HepG2 (cell line): ENCODE measurements around the gene PPFIA2. TPM values are rescaled to one million over a fixed set of nuclear protein-coding genes. Genes with fewer than 3 reads are reported as not detected.

ENCODE experiments used
- ATAC-seq: fragments of 200-7000 bp; cut with Tn5 transposase; 3 replicates; pipeline ENCODE4 v1.9.1; 2020; ENCODE audit warnings: mild to moderate bottlenecking, moderate library complexity
- BruUV-seq: library from RNA; stranded (reverse); fragments of 400-500 nt; replicated peaks from 2 replicates; lab custom pipeline; 2021; lab: Mats Ljungman, UMichigan
- CTCF ChIA-PET: fragments of 300-600 bp; formaldehyde crosslinking; extraction: SDS; loops from one replicate; lab custom pipeline; 2021; ENCODE audit warnings: low total read pairs, inconsistent platforms, low intra/inter-chr PET ratio; lab: Yijun Ruan, JAX
- POLR2A ChIA-PET: fragments of 350-600 bp; sonication (Branson Sonifier 250); formaldehyde crosslinking; loops from one replicate; lab custom pipeline; 2020; ENCODE audit warnings: antibody characterized with exemption, inconsistent platforms; lab: Yijun Ruan, JAX
- DNase-seq: peaks from one replicate; pipeline ENCODE4 v3.0.0-alpha.2; 2015; ENCODE audit warnings: low spot score
- FAIRE-seq: peaks from 3 replicates; lab custom pipeline; 2011; peaks lifted over from hg19 to GRCh38; lab: Jason Lieb, UNC
- H2AFZ ChIP-seq: one replicate; pipeline ENCODE4 v1.6.1; 2011; ENCODE audit warnings: low read length, inconsistent platforms
- H3K27ac ChIP-seq: fragments of 300-600 bp; 3 replicates; pipeline ENCODE4 v1.8.0; 2011; ENCODE audit warnings: mixed run types, mild to moderate bottlenecking, mixed read lengths, low read length, inconsistent platforms; ENCODE audit not compliant: insufficient read depth; ENCODE audit errors: extremely low read length
- H3K27me3 ChIP-seq, 2 experiments: fragments of 200-600 bp in 1 of 2; 2 replicates in 1 of 2; 3 replicates in 1 of 2; pipeline versions ENCODE4 v1.6.0 to v1.8.0; 2011; ENCODE audit warnings: low read length in 2 of 2, mild to moderate bottlenecking in 2 of 2, moderate library complexity in 2 of 2, inconsistent platforms in 1 of 2; ENCODE audit not compliant: insufficient read depth in 2 of 2, control insufficient read depth in 1 of 2
- H3K36me3 ChIP-seq, 2 experiments: fragments of 200-600 bp in 1 of 2; replicated peaks in 1 of 2; 2 replicates in 1 of 2; 3 replicates in 1 of 2; pipeline versions ENCODE4 v1.5.1 to v1.8.0; 2011; ENCODE audit warnings: low read length in 2 of 2, inconsistent platforms in 1 of 2; ENCODE audit not compliant: insufficient read depth in 2 of 2, control insufficient read depth in 1 of 2
- H3K4me1 ChIP-seq: 2 replicates; pipeline ENCODE4 v1.5.1; 2012; ENCODE audit warnings: low read length, inconsistent platforms; ENCODE audit not compliant: insufficient read depth
- H3K4me2 ChIP-seq: 2 replicates; pipeline ENCODE4 v1.6.0; 2011; ENCODE audit warnings: low read depth, low read length, inconsistent platforms
- H3K4me3 ChIP-seq, 3 experiments: fragments of 200-600 bp in 1 of 3; sonication (generic), shearing (Covaris generic) in 1 of 3; replicated peaks in 1 of 3; 2 replicates each; pipeline ENCODE4 v1.5.1; 2011 to 2016; ENCODE audit warnings: low read length in 3 of 3, inconsistent platforms in 2 of 3, low read depth in 2 of 3, mild to moderate bottlenecking in 2 of 3, control low read depth in 1 of 3, mixed read lengths in 1 of 3; ENCODE audit not compliant: insufficient read depth in 1 of 3
- H3K79me2 ChIP-seq: one replicate; pipeline ENCODE4 v1.6.1; 2011; ENCODE audit warnings: low read length, inconsistent platforms; ENCODE audit not compliant: insufficient read depth
- H3K9ac ChIP-seq: 2 replicates; pipeline ENCODE4 v1.6.0; 2011; ENCODE audit warnings: mild to moderate bottlenecking, low read depth, low read length, inconsistent platforms; ENCODE audit not compliant: insufficient read depth
- H3K9me3 ChIP-seq: 2 replicates; pipeline ENCODE4 v1.5.1; 2012; ENCODE audit warnings: mild to moderate bottlenecking, low read length
- H4K20me1 ChIP-seq: 2 replicates; pipeline ENCODE4 v1.6.0; 2011; ENCODE audit warnings: inconsistent platforms, mild to moderate bottlenecking, low read length, moderate library complexity; ENCODE audit not compliant: insufficient read depth
- CREB1 ChIP-seq, 2 experiments: fragments of 450-650 bp in 1 of 2; IDR thresholded peaks; 2 replicates each; pipeline ENCODE4 v1.6.1; 2016 to 2017; ENCODE audit warnings: control low read depth in 1 of 2, mild to moderate bottlenecking in 1 of 2, missing compliant biosample characterization in 1 of 2, missing genetic modification characterization in 1 of 2
- FOSL2 ChIP-seq: sonication (generic); formaldehyde crosslinking; IDR thresholded peaks from 2 replicates; pipeline ENCODE4 v1.4.0; 2020; ENCODE audit warnings: missing genetic modification reagents
- HDAC6 ChIP-seq: fragments of 200-600 bp; sonication (generic); IDR thresholded peaks from 2 replicates; pipeline ENCODE4 v1.7.0; 2017; ENCODE audit warnings: mild to moderate bottlenecking, antibody characterized with exemption, low read length, low read depth
- MIXL1 ChIP-seq: IDR thresholded peaks from 2 replicates; pipeline ENCODE4 v1.6.1; 2016
- RFX5 ChIP-seq: IDR thresholded peaks from 2 replicates; pipeline ENCODE4 v1.6.1; 2011; ENCODE audit warnings: low read depth, low read length, improper control_type of control experiment
- SUZ12 ChIP-seq: fragments of 150-350 bp; IDR thresholded peaks from 2 replicates; pipeline ENCODE4 v1.6.1; 2014; ENCODE audit warnings: low read depth, low read length
- ZNF629 ChIP-seq: sonication (generic); formaldehyde crosslinking; conservative IDR thresholded peaks from 2 replicates; pipeline ENCODE4 v1.5.0; 2020; ENCODE audit warnings: missing genetic modification reagents
- ZNF713 ChIP-seq: sonication (generic); formaldehyde crosslinking; IDR thresholded peaks from 2 replicates; pipeline ENCODE4 v1.4.0; 2020; ENCODE audit warnings: mild to moderate bottlenecking, missing genetic modification reagents
- ZNF75D ChIP-seq: sonication (generic); formaldehyde crosslinking; IDR thresholded peaks from 2 replicates; pipeline ENCODE4 v1.8.1; 2023; ENCODE audit warnings: missing genetic modification reagents, mild to moderate bottlenecking, borderline replicate concordance
- WGBS: methylation state at CpG from one replicate; pipeline ENCODE4 v1.1.6; 2017; ENCODE audit warnings: low lambda C conversion rate; 5-methylcytosine and 5-hydroxymethylcytosine counted together
- in situ Hi-C: cut with HindIII; loops from 2 replicates; pipeline ENCODE4 v1.10.0; 2017; ENCODE audit warnings: low pct_unique_long_range_greater_than_20kb; ENCODE audit not compliant: extremely low pct_ligation_motif_present
- intact Hi-C: fragments of 100-400 bp; cut with micrococcal nuclease; formaldehyde crosslinking; loops from one replicate; pipeline ENCODE4 v1.10.0; 2022; ENCODE audit not compliant: unreplicated experiment
- polyA plus RNA-seq, 8 experiments: library from polyadenylated mRNA; depleted of rRNA in 3 of 8; stranded (reverse) in 7 of 8; unstranded in 1 of 8; fragments of >200 nt; fragmentation: Illumina TruSeq in 4 of 8; extraction: Trizol in 4 of 8; gene quantifications; 2 replicates each; pipeline versions ENCODE4 v1.2.1 to v1.2.3, GENCODE V29; 2011 to 2016; ENCODE audit warnings: low read depth in 4 of 8, missing spikeins in 1 of 8, mixed read lengths in 1 of 8; ENCODE audit not compliant: insufficient read depth in 1 of 8
- total RNA-seq, 5 experiments: library from RNA; depleted of rRNA; stranded (reverse); fragments of >200 nt; fragmentation: Illumina TruSeq; extraction: Trizol; gene quantifications; 2 replicates each; pipeline ENCODE4 v1.2.3, GENCODE V29; 2016; ENCODE audit warnings: low read depth in 1 of 5
- TF ChIP-seq, protein P1 (sequence below): sonication (generic); formaldehyde crosslinking; IDR thresholded peaks from 2 replicates; pipeline ENCODE4 v1.8.1; 2023; ENCODE audit warnings: mild to moderate bottlenecking, moderate library complexity, missing genetic modification reagents
- TF ChIP-seq, protein P2 (sequence below): IDR thresholded peaks from 2 replicates; pipeline ENCODE4 v1.6.1; 2016; ENCODE audit warnings: missing compliant biosample characterization, missing genetic modification reagents, borderline replicate concordance
- TF ChIP-seq, protein P3 (sequence below): sonication (generic); formaldehyde crosslinking; IDR thresholded peaks from 2 replicates; pipeline ENCODE4 v1.4.0; 2020; ENCODE audit warnings: mild to moderate bottlenecking, missing genetic modification reagents

The PPFIA2 gene
- total and polyA plus RNA-seq, 2 of the 13 experiments (the other 11 are each of a cell fraction or from before 2014, with no cell fraction given), result 0.05 TPM; not detected in 1

DNA sequence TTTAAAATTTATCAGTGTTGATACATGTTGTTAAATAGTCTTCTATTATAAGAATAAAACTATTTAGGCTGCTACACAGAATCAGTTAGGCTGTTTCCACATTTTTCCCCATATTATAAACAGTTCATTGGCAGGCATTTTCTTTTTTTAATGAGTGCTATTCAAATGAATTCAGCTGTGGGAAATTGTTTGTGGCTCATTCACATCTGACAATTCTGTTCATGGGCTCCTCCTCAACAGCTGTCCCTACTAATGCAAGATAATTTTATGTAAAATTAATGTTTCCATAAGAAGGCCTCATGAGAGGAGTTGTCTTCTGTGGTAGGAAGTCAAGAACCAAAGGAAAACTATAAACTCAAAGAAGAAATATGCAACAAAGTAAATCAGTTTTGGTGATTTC lies 218.0 kb downstream of the PPFIA2 start (continued):
- TF ChIP-seq, protein P1, sequence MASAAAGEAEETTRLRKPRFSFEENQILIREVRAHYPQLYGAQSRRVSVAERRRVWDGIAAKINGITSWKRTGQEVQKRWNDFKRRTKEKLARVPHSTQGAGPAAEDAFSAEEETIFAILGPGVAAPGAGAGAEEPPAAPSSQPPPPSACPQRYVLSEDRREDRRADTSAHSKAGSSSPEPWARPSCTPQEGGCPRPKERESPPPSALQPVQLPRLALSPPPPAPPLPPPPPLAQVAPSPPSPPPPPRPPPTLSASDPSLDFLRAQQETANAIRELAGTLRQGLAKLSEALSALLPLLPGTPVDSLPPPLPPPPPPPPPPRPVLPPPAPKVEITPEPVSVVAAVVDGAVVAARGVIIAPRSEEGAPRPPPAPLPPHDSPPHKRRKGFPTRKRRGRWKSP (CRISPR knock-in tag), result no peak

DNA sequence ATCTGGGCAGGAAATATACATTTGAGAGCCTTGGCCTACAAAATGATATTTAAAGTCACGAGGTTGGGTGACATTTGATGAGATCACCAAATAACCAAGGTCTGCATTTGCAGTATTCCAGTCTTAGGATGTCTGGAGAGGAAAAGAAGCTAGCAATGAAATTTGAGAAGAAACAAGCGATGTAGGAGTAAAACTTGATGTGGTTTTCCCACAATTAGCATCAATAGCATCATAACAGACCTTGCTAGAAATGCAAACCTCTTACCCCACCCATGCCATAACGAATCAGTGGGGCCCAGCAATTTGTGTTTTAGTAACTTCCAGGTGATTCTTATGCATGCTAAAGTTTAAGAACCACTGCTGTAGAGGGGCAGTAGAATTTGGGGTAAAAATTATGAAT lies 219.9 kb downstream of the PPFIA2 start:
- no peaks in the 10 kb centered on the region for H3K36me3 ChIP-seq
- H2AFZ ChIP-seq, result no peak overlapping the region
- FAIRE-seq, result no peak
- WGBS, result 0% methylated on average over 3 of the region's 3 CpGs
- no TSS peak for BruUV-seq
- DNase-seq, result no peak
- H3K9me3 ChIP-seq, result no peaks in the 10 kb centered on the region
- no peaks in the 10 kb centered on the region for H3K4me1 ChIP-seq
- H3K4me2 ChIP-seq, result no peak overlapping the region
- in situ Hi-C loops (no loop called here), intact Hi-C loops (no loop called here)
- ChIA-PET POLR2A (no interaction called here), CTCF (no interaction called here)
- no peak overlapping the region for H3K9ac ChIP-seq
- no peak overlapping the region for H3K27ac ChIP-seq
- H3K4me3 ChIP-seq, result no peak overlapping the region
- TF ChIP-seq FOSL2 (CRISPR knock-in tag) (no peak), ZNF75D (no peak), HDAC6 (no peak), MIXL1 (CRISPR knock-in tag) (no peak), ZNF713 (no peak), SUZ12 (no peak), CREB1 (IDR thresholded peaks at IDR 0.05) (no peak), CREB1 (CRISPR knock-in tag; IDR thresholded peaks at IDR 0.05) (no peak), ZNF629 (no peak), RFX5 (no peak)
- TF ChIP-seq, protein P2, sequence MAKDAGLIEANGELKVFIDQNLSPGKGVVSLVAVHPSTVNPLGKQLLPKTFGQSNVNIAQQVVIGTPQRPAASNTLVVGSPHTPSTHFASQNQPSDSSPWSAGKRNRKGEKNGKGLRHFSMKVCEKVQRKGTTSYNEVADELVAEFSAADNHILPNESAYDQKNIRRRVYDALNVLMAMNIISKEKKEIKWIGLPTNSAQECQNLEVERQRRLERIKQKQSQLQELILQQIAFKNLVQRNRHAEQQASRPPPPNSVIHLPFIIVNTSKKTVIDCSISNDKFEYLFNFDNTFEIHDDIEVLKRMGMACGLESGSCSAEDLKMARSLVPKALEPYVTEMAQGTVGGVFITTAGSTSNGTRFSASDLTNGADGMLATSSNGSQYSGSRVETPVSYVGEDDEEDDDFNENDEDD (CRISPR knock-in tag), result no peak
- TF ChIP-seq, protein P3, sequence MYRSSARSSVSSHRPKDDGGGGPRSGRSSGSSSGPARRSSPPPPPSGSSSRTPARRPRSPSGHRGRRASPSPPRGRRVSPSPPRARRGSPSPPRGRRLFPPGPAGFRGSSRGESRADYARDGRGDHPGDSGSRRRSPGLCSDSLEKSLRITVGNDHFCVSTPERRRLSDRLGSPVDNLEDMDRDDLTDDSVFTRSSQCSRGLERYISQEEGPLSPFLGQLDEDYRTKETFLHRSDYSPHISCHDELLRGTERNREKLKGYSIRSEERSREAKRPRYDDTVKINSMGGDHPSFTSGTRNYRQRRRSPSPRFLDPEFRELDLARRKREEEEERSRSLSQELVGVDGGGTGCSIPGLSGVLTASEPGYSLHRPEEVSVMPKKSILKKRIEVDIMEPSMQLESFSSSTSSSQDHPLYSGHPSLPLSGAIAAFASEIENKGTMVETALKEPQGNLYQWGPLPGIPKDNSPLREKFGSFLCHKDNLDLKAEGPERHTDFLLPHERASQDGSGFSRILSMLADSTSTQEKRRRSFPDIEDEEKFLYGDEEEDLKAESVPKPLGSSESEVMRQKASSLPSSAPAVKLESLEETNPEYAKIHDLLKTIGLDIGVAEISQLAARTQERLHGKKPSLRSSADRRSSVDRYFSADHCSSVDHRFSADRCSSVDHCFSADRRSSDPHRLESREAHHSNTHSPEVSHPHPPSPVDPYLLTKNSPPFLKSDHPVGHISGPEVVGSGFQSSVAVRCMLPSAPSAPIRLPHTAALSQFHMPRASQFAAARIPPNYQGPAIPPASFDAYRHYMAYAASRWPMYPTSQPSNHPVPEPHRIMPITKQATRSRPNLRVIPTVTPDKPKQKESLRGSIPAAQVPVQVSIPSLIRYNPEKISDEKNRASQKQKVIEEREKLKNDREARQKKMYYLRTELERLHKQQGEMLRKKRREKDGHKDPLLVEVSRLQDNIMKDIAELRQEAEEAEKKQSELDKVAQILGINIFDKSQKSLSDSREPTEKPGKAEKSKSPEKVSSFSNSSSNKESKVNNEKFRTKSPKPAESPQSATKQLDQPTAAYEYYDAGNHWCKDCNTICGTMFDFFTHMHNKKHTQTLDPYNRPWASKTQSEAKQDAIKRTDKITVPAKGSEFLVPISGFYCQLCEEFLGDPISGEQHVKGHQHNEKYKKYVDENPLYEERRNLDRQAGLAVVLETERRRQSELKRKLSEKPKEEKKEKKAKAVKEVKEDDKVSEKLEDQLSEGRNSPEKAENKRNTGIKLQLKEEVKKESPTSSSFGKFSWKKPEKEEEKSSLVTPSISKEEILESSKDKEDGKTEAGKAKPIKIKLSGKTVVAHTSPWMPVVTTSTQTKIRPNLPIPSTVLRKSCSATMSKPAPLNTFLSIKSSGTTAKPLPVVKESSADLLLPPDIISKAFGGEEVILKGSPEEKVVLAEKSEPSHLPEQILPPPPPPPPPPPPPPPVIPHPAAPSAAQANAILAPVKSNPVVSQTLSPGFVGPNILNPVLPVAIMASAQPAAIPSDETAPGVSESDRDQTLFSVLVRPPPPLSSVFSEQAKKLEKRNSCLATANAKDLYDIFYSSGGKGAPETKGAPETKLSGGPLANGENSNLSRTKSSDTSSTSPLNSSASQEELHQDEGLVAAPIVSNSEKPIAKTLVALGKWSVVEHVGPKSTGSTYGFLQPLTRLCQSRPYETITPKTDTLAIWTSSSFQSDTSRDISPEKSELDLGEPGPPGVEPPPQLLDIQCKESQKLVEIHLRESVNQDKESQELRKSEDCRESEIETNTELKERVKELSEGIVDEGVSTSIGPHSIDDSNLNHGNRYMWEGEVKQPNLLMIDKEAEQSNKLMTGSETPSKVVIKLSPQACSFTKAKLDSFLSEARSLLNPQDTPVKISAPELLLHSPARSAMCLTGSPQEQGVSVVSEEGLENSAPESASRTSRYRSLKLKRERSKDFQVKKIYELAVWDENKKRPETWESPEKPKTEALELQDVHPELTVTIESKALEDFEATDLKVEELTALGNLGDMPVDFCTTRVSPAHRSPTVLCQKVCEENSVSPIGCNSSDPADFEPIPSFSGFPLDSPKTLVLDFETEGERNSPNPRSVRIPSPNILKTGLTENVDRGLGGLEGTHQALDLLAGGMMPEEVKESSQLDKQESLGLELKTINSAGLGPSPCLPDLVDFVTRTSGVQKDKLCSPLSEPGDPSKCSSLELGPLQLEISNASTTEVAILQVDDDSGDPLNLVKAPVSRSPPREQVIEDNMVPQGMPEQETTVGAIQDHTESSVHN (CRISPR knock-in tag), result no peak
- no peaks in the 10 kb centered on the region for H3K27me3 ChIP-seq
- no peak for ATAC-seq
- no peaks in the 10 kb centered on the region for H4K20me1 ChIP-seq
- no peaks in the 10 kb centered on the region for H3K79me2 ChIP-seq
